Natural killer cell (primary cell): ENCODE data around the gene TBX2. TPM values are rescaled to one million over a fixed set of nuclear protein-coding genes. Genes with fewer than 3 reads are reported as not detected.

ENCODE experiments used
- ATAC-seq, 3 donors: fragments of 150-1000 bp in 2 of 3; fragments of 200-7000 bp in 1 of 3; cut with Tn5 transposase; 1 replicate in 1 of 3; 2 replicates in 2 of 3; pipeline ENCODE4 v1.10.0; 2021; ENCODE audit warnings: mild to moderate bottlenecking in 2 of 3, moderate library complexity in 2 of 3
- DNase-seq, 2 donors: peaks; one replicate each; pipeline versions ENCODE4 v3.0.0 to v3.0.0-alpha.2; 2013 to 2021; ENCODE audit warnings: mixed read lengths in 1 of 2
- H3K27ac ChIP-seq: one replicate; pipeline ENCODE4 v1.5.1; 2013; ENCODE audit warnings: mild to moderate bottlenecking, low read length
- H3K27me3 ChIP-seq: one replicate; pipeline ENCODE4 v1.6.1; 2013; ENCODE audit warnings: low read length; ENCODE audit not compliant: control insufficient read depth, insufficient read depth
- H3K36me3 ChIP-seq: one replicate; pipeline ENCODE4 v1.6.1; 2013; ENCODE audit warnings: low read length; ENCODE audit not compliant: control insufficient read depth, insufficient read depth
- H3K4me1 ChIP-seq: one replicate; pipeline ENCODE4 v1.6.1; 2013; ENCODE audit warnings: low read length; ENCODE audit not compliant: control insufficient read depth, insufficient read depth
- H3K4me3 ChIP-seq: one replicate; pipeline ENCODE4 v1.5.1; 2013; ENCODE audit warnings: low read length
- H3K9me3 ChIP-seq: one replicate; pipeline ENCODE4 v1.6.1; 2013; ENCODE audit warnings: low read length; ENCODE audit not compliant: control insufficient read depth, insufficient read depth
- H3K27ac Mint-ChIP-seq, 2 donors: one replicate each; pipeline ENCODE4 v1.8.0; 2022; ENCODE audit warnings: mild to moderate bottlenecking in 2 of 2, mixed read lengths in 2 of 2, moderate library complexity in 1 of 2
- H3K27me3 Mint-ChIP-seq, 2 donors: one replicate each; pipeline ENCODE4 v1.8.0; 2022; ENCODE audit warnings: low read depth in 2 of 2, mixed read lengths in 2 of 2
- H3K36me3 Mint-ChIP-seq: one replicate; pipeline ENCODE4 v1.8.0; 2022; ENCODE audit warnings: mixed read lengths
- H3K4me1 Mint-ChIP-seq, 2 donors: one replicate each; pipeline ENCODE4 v1.8.0; 2022; ENCODE audit warnings: mixed read lengths in 2 of 2
- H3K4me3 Mint-ChIP-seq: one replicate; pipeline ENCODE4 v1.8.0; 2022; ENCODE audit warnings: mild to moderate bottlenecking, moderate library complexity, mixed read lengths
- H3K9me3 Mint-ChIP-seq, 2 donors: one replicate each; pipeline ENCODE4 v1.8.0; 2022; ENCODE audit warnings: mixed read lengths in 2 of 2
- CTCF ChIP-seq: fragments of 200-600 bp; IDR thresholded peaks from one replicate; pipeline ENCODE4 v1.8.0; 2022; ENCODE audit warnings: antibody characterized with exemption
- WGBS: methylation state at CpG from one replicate; pipeline ENCODE4 v1.1.7; 2013; ENCODE audit warnings: missing lambda C conversion rate; ENCODE audit not compliant: insufficient coverage; 5-methylcytosine and 5-hydroxymethylcytosine counted together
- intact Hi-C: fragments of 100-400 bp; cut with micrococcal nuclease; formaldehyde crosslinking; loops from one replicate; pipeline ENCODE4 v1.14.2; 2022
- total RNA-seq, 4 donors: library from RNA; stranded (reverse); fragments of 120-200 nt in 1 of 4; gene quantifications; one replicate each; pipeline versions ENCODE4 v1.2.3 to v1.2.4, GENCODE V29; 2013 to 2022

Gene TBX2
- total RNA-seq, 3 donors from 2014 or later (not counting 1 experiment from before 2014, with no cell fraction given), result 0.09 to 0.23 TPM; not detected in 1

GRCh38 chr17:61381537-61381936 is 18.1 kb upstream of the TBX2 start:
- 91% methylated on average over 5 of the region's 5 CpGs for WGBS
- no peaks in the 10 kb centered on the region for H3K36me3 ChIP-seq
- H3K4me1 ChIP-seq, result no peaks in the 10 kb centered on the region
- Mint-ChIP-seq H3K27ac (no peak overlapping the region), H3K27me3 (no peaks in the 10 kb centered on the region), H3K36me3 (no peaks in the 10 kb centered on the region), H3K4me1 (peaks cover 0 to 4% of the 10 kb centered on the region in 2 donors), H3K9me3 (no peaks in the 10 kb centered on the region), H3K4me3 (no peak overlapping the region)
- H3K9me3 ChIP-seq, result no peaks in the 10 kb centered on the region
- no peak overlapping the region for H3K4me3 ChIP-seq
- no peaks in the 10 kb centered on the region for H3K27me3 ChIP-seq
- intact Hi-C loops, result no loop called here
- DNase-seq, result no peak
- TF ChIP-seq CTCF, result no peak
- H3K27ac ChIP-seq, result no peak overlapping the region
- ATAC-seq, result no peak

GRCh38 chr17:61382796-61383688 is 16.6 kb upstream of the TBX2 start:
- WGBS, result 87% methylated on average over 12 of the region's 16 CpGs
- Mint-ChIP-seq H3K4me1 (no peaks in the 10 kb centered on the region), H3K4me3 (no peak overlapping the region), H3K27me3 (no peaks in the 10 kb centered on the region), H3K36me3 (no peaks in the 10 kb centered on the region), H3K9me3 (no peaks in the 10 kb centered on the region), H3K27ac (no peak overlapping the region)
- H3K36me3 ChIP-seq, result no peaks in the 10 kb centered on the region
- no peak for DNase-seq
- no peak overlapping the region for H3K27ac ChIP-seq
- H3K27me3 ChIP-seq, result no peaks in the 10 kb centered on the region
- TF ChIP-seq CTCF, result no peak
- intact Hi-C loops, result no loop called here
- no peaks in the 10 kb centered on the region for H3K9me3 ChIP-seq
- ATAC-seq, result no peak
- no peak overlapping the region for H3K4me3 ChIP-seq
- H3K4me1 ChIP-seq, result no peaks in the 10 kb centered on the region

- Histone ChIP-seq H3K27me3 (no peaks in the 10 kb centered on the region), H3K36me3 (no peaks in the 10 kb centered on the region), H3K27ac (no peak overlapping the region), H3K9me3 (no peaks in the 10 kb centered on the region), H3K4me1 (no peaks in the 10 kb centered on the region), H3K4me3 (no peak overlapping the region)
- ATAC-seq (no peak), DNase-seq (no peak)
- Mint-ChIP-seq H3K4me3 (no peak overlapping the region), H3K36me3 (no peaks in the 10 kb centered on the region), H3K9me3 (no peaks in the 10 kb centered on the region), H3K27me3 (no peaks in the 10 kb centered on the region), H3K4me1 (no peaks in the 10 kb centered on the region), H3K27ac (no peak overlapping the region)
- 95% methylated on average over 18 of the region's 18 CpGs for WGBS
- intact Hi-C loops, result no loop called here
- no peak for TF ChIP-seq CTCF
Measured at GRCh38 chr17:61383689-61384201, 15.9 kb upstream of the TBX2 start.
